ENCODE measurements around the gene GADD45B.

GADD45B gene

DNA sequence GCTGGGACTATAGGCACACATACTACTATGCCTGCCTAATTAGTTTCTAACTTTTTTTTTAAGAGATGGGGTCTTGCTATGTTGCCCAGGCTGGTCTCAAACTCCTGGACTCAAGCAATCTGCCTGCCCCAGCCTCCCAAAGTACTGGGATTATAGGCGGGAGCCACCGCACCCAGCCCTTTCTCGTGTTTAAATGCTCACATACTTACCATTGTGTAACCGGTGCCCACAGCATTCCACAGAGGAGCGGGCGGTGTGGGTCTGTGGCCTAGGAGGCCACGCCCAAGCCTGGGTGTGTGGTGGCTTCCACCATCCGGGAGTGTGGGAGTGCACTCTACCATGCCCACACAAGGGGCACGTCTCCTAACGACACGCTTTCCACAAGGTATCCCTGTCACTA lies 26.9 kb upstream of the GADD45B start:
- TF ChIP-seq, protein P1, sequence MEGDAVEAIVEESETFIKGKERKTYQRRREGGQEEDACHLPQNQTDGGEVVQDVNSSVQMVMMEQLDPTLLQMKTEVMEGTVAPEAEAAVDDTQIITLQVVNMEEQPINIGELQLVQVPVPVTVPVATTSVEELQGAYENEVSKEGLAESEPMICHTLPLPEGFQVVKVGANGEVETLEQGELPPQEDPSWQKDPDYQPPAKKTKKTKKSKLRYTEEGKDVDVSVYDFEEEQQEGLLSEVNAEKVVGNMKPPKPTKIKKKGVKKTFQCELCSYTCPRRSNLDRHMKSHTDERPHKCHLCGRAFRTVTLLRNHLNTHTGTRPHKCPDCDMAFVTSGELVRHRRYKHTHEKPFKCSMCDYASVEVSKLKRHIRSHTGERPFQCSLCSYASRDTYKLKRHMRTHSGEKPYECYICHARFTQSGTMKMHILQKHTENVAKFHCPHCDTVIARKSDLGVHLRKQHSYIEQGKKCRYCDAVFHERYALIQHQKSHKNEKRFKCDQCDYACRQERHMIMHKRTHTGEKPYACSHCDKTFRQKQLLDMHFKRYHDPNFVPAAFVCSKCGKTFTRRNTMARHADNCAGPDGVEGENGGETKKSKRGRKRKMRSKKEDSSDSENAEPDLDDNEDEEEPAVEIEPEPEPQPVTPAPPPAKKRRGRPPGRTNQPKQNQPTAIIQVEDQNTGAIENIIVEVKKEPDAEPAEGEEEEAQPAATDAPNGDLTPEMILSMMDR (IDR thresholded peaks at IDR 0.05; ENCODE audit: insufficient read depth, low read length, missing control alignments) = no peak
- no peak for DNase-seq (ENCODE audit: low read depth, low spot score)
- ChIA-PET POLR2A (no interaction called here), CTCF (interaction anchor here (1.4 kb wide), 1 partner anchor 165 kb away, joined by 5 read pairs; no protein-coding TSS in a partner anchor)
- no peak overlapping the region for H3K4me3 ChIP-seq (ENCODE audit: low read depth, low read length)

DNA sequence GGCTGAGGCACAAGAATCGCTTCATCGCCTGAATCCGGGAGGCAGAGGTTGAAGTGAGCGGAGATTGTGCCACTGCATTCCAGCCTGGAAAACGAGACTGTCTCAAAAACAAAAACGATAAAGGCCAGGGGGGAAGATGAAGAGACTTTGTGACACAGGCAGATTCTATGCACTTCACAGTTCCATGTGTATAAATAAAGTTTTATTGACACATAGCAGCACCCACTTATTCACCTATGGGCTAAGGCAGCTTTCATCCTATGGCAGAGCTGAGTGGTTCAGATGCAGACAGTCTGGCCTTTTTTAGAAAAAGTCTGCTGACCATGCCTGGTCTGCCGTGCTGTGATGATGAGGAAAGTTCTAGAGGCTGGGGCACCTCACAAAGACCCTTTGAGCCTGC lies 24.8 kb upstream of the GADD45B start:
- no peak for DNase-seq (ENCODE audit: low read depth, low spot score)
- TF ChIP-seq, protein P1 (IDR thresholded peaks at IDR 0.05; ENCODE audit: insufficient read depth, low read length, missing control alignments) = no peak
- ChIA-PET POLR2A (no interaction called here), CTCF (no interaction called here)
- H3K4me3 ChIP-seq (ENCODE audit: low read depth, low read length) = no peak overlapping the region

DNA sequence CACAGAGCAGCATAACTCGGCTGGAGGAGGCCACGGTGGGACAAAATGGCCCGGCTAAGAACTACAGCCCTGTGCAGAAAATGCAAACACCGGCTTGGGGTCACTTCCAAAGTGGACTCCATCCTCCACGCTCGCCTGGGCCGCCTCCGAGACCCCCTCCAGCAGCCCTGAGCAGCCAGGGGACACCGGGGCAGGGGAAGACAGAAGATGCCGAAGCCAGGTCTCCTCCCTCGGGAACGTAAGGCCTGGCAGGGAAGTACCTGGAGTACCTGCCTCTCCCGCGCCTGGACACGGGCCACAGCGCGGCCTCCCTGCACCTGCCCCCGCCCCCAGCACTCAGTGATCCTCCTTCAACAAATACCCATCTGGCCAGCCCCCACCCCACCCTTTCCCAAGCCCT lies 24.2 kb upstream of the GADD45B start:
- CTCF ChIA-PET = no interaction called here
- POLR2A ChIA-PET = no interaction called here
- H3K4me3 ChIP-seq (ENCODE audit: low read depth, low read length) = no peak overlapping the region
- no peak for DNase-seq (ENCODE audit: low read depth, low spot score)
- TF ChIP-seq, protein P1 (IDR thresholded peaks at IDR 0.05; ENCODE audit: insufficient read depth, low read length, missing control alignments) = no peak

DNA sequence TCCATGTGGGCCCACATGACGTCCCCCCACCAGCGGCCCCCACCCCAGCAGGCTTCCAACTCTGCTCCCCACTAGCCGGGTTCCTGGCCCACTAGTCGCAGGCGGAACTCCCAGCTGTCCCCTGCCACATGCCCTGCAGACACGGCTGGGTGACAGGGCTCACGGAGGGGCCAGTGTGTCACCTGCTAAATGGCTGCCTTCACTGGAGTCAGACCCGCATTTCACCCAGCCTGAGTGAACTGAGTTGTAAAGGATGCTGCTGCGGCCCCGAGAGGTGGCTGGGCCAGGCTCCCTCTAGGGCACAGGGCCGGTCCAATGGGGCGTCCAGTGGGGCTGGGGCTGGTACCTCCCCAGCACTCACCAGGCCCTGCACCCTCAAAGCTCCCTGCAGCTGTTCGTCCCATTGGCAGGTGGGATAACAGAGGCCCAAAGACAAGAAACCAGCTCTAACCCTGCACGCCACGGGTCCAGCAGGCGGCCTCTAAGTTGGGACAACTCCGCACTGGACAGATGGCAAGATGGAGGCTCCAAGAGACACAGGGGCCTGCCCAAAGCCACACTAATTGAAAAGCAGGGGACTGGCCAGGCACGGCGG lies 22.4 kb upstream of the GADD45B start:
- POLR2A ChIA-PET = interaction anchor here (1.3 kb wide), 1 partner anchor 147 kb away, joined by 3 read pairs; no protein-coding TSS in a partner anchor
- no peak overlapping the region for H3K4me3 ChIP-seq (ENCODE audit: low read depth, low read length)
- CTCF ChIA-PET = interaction anchor here (0.8 to 2.2 kb wide), 7 partner anchors 12 to 161 kb away, joined by 3 to 8 read pairs (median 4); no protein-coding TSS in a partner anchor
- TF ChIP-seq, protein P1 (IDR thresholded peaks at IDR 0.05; ENCODE audit: insufficient read depth, low read length, missing control alignments) = no peak
- no peak for DNase-seq (ENCODE audit: low read depth, low spot score)

DNA sequence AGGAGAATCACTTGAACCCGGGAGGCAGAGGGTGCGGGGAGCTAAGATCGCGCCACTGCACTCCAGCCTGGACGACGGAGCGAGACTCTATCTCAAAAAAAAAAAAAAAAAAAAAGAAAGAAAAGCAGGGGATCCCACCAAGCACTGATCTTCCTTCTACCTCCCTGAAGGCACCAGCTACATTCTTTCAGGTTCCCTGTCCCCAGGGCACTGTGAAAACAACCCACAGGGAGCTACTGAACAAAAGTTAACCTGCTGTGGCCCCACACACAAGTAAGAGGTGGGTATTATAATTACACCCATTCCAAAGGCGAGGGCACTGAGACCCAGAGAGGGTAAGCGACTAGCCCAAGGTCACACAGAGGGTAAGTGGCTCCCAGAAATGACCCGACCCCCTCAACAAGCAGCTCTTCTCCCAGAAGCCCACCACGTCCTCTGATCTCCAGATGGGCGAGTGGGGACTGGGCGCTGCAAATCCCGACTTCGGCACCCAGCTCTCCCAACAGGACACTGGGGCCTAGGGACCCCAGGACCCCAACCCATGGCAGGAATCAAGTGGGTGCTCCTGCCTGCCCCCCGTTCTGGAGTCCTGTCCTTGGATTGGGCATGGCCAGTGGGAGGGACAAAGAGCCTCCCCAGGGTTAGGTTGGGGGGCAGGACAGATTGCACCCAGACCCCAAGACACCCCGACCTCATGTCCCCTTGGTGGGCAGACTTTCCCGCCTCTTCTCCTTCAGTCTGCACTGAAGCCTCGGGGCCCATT lies 21.5 kb upstream of the GADD45B start:
- CTCF ChIA-PET = interaction anchor here (0.8 to 2.2 kb wide), 8 partner anchors 13 to 160 kb away, joined by 3 to 8 read pairs (median 4); no protein-coding TSS in a partner anchor
- no peak for DNase-seq (ENCODE audit: low read depth, low spot score)
- peak overlapping the region; percentile 81; the same call in 1 of the 2 replicates for H3K4me3 ChIP-seq (ENCODE audit: low read depth, low read length)
- TF ChIP-seq, protein P1 (IDR thresholded peaks at IDR 0.05; ENCODE audit: insufficient read depth, low read length, missing control alignments) = no peak
- POLR2A ChIA-PET = interaction anchor here (1.3 to 3.2 kb wide), 2 partner anchors 22 to 146 kb away, joined by 3 to 27 read pairs; partner anchors contain the start of gene GADD45B
